Testis (tissue), 2 donors: ENCODE measurements around the gene CLEC16A.

Experiments
- CTCF ChIP-seq, 3 experiments: fragments of 450-650 bp in 2 of 3; fragments of 200-600 bp in 1 of 3; sonication (generic) in 1 of 3; IDR thresholded peaks; one replicate each; pipeline ENCODE4 v1.5.1; 2016 to 2019; ENCODE audit warnings: antibody characterized with exemption in 3 of 3, mild to moderate bottlenecking in 2 of 3, moderate library complexity in 1 of 3
- POLR2A ChIP-seq: fragments of 450-650 bp; IDR thresholded peaks from one replicate; pipeline ENCODE4 v1.6.1; 2017; ENCODE audit warnings: antibody characterized with exemption, mild to moderate bottlenecking, moderate library complexity

- no peak for TF ChIP-seq CTCF (IDR thresholded peaks at IDR 0.05)
- TF ChIP-seq POLR2A, result no peak
Measured at GRCh38 chr16:10992112-10992511, 47.7 kb downstream of the CLEC16A start.
